Measurements from ENCODE around the gene ZSCAN5A.
"Not testable (repeated sequence)": the region's sequence is repeated elsewhere in the genome, so short reads cannot be mapped to it uniquely, and the experiment has no call there.

Gene ZSCAN5A

GRCh38 chr19:56211718-56212117, 102.9 kb downstream of the ZSCAN5A start:
- TF ChIP-seq, protein P1, sequence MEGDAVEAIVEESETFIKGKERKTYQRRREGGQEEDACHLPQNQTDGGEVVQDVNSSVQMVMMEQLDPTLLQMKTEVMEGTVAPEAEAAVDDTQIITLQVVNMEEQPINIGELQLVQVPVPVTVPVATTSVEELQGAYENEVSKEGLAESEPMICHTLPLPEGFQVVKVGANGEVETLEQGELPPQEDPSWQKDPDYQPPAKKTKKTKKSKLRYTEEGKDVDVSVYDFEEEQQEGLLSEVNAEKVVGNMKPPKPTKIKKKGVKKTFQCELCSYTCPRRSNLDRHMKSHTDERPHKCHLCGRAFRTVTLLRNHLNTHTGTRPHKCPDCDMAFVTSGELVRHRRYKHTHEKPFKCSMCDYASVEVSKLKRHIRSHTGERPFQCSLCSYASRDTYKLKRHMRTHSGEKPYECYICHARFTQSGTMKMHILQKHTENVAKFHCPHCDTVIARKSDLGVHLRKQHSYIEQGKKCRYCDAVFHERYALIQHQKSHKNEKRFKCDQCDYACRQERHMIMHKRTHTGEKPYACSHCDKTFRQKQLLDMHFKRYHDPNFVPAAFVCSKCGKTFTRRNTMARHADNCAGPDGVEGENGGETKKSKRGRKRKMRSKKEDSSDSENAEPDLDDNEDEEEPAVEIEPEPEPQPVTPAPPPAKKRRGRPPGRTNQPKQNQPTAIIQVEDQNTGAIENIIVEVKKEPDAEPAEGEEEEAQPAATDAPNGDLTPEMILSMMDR (IDR thresholded peaks at IDR 0.05): no peak
- Histone ChIP-seq H3K27me3 (peaks cover 22% of the 10 kb centered on the region), H3K27ac (no peak overlapping the region), H3K4me3 (ENCODE audit: low read depth in 1 of 2, low read length in 1 of 2) (no peak overlapping the region), H3K9me3 (no peaks in the 10 kb centered on the region), H3K4me1 (ENCODE audit: control insufficient read depth in 1 of 2, insufficient read depth in 1 of 2, low read depth in 1 of 2, low read length in 1 of 2) (no peaks in the 10 kb centered on the region), H3K36me3 (no peaks in the 10 kb centered on the region)

DNA sequence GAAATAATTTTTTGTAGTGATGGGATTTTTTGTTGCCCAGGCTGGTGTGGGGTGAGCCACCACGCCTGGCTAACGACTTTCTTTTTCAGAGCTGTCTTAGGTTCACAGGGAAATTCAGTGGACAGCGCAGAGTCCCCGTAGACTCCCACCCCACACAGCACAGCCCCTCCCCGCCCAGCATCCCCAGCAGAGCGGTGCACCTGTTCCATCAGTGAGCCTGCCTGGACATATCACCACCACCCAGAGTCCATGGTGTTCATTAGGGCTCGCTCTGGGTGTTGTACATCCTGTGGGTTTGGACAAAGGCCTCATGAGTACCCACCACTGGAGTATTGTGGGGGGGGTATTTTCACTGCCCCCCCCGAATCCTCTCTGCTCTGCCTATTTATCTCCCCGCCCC, 104.6 kb downstream of the ZSCAN5A start:
- not testable (repeated sequence) for H3K36me3 ChIP-seq; H3K27ac ChIP-seq; H3K9me3 ChIP-seq; H3K27me3 ChIP-seq; H3K4me3 ChIP-seq (ENCODE audit: low read depth in 1 of 2, low read length in 1 of 2); H3K4me1 ChIP-seq (ENCODE audit: control insufficient read depth in 1 of 2, insufficient read depth in 1 of 2, low read depth in 1 of 2, low read length in 1 of 2)

DNA sequence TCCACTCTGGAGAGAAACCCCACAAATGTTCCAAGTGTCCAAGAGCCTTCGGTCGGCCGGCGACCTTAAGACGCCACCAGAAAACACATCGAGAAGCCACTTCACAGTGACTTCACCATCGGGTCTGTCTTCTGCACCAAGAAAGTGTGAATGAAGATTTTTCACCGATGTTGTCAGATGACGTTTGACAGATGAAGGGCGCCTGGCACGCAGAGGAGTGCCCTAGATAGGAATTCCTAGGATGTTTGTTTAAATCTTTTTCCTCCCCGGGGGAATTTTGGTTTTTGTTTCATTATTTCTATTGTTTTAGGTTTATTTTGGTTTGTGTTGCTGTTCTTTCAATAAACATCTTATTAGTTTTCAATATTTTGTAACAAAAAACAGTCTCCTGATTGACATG, 105.5 kb downstream of the ZSCAN5A start:
- Histone ChIP-seq H3K4me3 (ENCODE audit: low read depth in 1 of 2, low read length in 1 of 2) (no peak overlapping the region), H3K36me3 (no peaks in the 10 kb centered on the region), H3K27me3 (no peaks in the 10 kb centered on the region), H3K9me3 (no peaks in the 10 kb centered on the region), H3K27ac (no peak overlapping the region), H3K4me1 (ENCODE audit: control insufficient read depth in 1 of 2, insufficient read depth in 1 of 2, low read depth in 1 of 2, low read length in 1 of 2) (no peaks in the 10 kb centered on the region)
- TF ChIP-seq, protein P1 (IDR thresholded peaks at IDR 0.05): no peak

GRCh38 chr19:56207581-56207980, 107.1 kb downstream of the ZSCAN5A start:
- H3K27me3 ChIP-seq: peaks cover 11% of the 10 kb centered on the region
- H3K4me1 ChIP-seq (ENCODE audit: control insufficient read depth in 1 of 2, insufficient read depth in 1 of 2, low read depth in 1 of 2, low read length in 1 of 2); H3K27ac ChIP-seq; H3K36me3 ChIP-seq; H3K9me3 ChIP-seq; H3K4me3 ChIP-seq (ENCODE audit: low read depth in 1 of 2, low read length in 1 of 2): not testable (repeated sequence)

DNA sequence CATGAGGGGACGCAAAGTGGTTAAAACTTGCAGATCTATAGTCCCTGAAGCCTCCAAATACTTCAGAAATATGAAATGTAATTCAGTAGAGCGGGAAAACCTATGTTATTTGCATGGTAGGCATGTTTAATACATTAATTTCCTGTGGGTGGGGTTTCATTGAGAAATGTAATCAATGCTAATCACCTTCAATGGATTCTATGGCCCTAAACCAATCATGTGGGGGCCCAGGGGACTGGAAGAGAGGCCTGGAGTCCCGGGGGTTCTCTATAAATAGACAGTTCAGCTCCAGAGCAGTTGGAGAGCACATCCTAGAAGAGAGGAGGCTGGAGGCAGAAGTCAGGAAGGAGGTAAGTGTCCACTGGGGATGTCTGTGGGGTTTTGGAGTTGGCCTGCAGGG, 112.7 kb downstream of the ZSCAN5A start, which contains the start of gene ZSCAN5C:
TSS of gene ZSCAN5C (plus strand) at position 301 of the 400 bp plus-strand sequence. CDS start 3,641 bp downstream, outside the sequence.
- TF ChIP-seq, protein P1 (IDR thresholded peaks at IDR 0.05): no peak
- no peaks in the 10 kb centered on the region for H3K36me3 ChIP-seq
- no peak within 1 kb of the TSS for H3K27ac ChIP-seq
- peaks cover 17% of the 10 kb centered on the region for H3K27me3 ChIP-seq
- H3K9me3 ChIP-seq: no peaks in the 10 kb centered on the region
- H3K4me1 ChIP-seq (ENCODE audit: control insufficient read depth in 1 of 2, insufficient read depth in 1 of 2, low read depth in 1 of 2, low read length in 1 of 2): no peaks in the 10 kb centered on the region
- H3K4me3 ChIP-seq (ENCODE audit: low read depth in 1 of 2, low read length in 1 of 2): no peak within 1 kb of the TSS

GRCh38 chr19:56199687-56200086, 115.0 kb downstream of the ZSCAN5A start:
- Histone ChIP-seq H3K4me1 (ENCODE audit: control insufficient read depth in 1 of 2, insufficient read depth in 1 of 2, low read depth in 1 of 2, low read length in 1 of 2) (no peaks in the 10 kb centered on the region), H3K27me3 (peaks cover 17% of the 10 kb centered on the region), H3K4me3 (ENCODE audit: low read depth in 1 of 2, low read length in 1 of 2) (no peak overlapping the region), H3K9me3 (no peaks in the 10 kb centered on the region), H3K27ac (no peak overlapping the region), H3K36me3 (no peaks in the 10 kb centered on the region)
- TF ChIP-seq, protein P1 (IDR thresholded peaks at IDR 0.05): no peak

GRCh38 chr19:56197646-56198045, 117.0 kb downstream of the ZSCAN5A start, which contains the start of gene ZSCAN5B:
Gene ZSCAN5B, minus strand, starts transcription at chr19:56197783. Its CDS starts 4,731 bp downstream, at chr19:56193052.
- H3K36me3 ChIP-seq; H3K4me3 ChIP-seq (ENCODE audit: low read depth in 1 of 2, low read length in 1 of 2); H3K27ac ChIP-seq; H3K4me1 ChIP-seq (ENCODE audit: control insufficient read depth in 1 of 2, insufficient read depth in 1 of 2, low read depth in 1 of 2, low read length in 1 of 2); H3K27me3 ChIP-seq; H3K9me3 ChIP-seq: not testable (repeated sequence)

Measured in neutrophil (primary cell).